Measurements from ENCODE around the gene GPHN. TPM values are rescaled to one million over a fixed set of nuclear protein-coding genes. Genes with fewer than 3 reads are reported as not detected.

Gene GPHN
- polyA plus RNA-seq, 1 of the 3 experiments (the other 2 are of a cell fraction): 6.9 TPM

DNA sequence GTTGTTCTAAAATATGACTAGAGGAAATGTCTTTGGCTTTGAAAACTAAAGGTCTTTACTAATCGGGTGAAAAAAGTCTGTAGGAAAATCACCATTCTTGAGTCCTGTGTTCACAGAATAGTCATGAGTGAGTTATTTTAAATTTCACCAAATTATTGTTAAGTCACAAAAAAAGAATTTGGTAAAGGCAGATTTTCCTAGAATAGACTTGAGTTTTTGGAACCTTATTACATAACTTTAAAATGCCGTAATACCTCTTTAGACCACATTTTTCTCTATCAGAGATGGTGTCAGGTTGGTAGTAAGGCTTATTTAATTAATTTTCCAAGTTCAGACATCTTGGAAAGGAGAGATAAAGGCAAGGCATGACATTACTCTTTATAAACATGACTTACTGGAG is 496.6 kb downstream of the GPHN start:
- TF ChIP-seq, protein P1, sequence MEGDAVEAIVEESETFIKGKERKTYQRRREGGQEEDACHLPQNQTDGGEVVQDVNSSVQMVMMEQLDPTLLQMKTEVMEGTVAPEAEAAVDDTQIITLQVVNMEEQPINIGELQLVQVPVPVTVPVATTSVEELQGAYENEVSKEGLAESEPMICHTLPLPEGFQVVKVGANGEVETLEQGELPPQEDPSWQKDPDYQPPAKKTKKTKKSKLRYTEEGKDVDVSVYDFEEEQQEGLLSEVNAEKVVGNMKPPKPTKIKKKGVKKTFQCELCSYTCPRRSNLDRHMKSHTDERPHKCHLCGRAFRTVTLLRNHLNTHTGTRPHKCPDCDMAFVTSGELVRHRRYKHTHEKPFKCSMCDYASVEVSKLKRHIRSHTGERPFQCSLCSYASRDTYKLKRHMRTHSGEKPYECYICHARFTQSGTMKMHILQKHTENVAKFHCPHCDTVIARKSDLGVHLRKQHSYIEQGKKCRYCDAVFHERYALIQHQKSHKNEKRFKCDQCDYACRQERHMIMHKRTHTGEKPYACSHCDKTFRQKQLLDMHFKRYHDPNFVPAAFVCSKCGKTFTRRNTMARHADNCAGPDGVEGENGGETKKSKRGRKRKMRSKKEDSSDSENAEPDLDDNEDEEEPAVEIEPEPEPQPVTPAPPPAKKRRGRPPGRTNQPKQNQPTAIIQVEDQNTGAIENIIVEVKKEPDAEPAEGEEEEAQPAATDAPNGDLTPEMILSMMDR (IDR thresholded peaks at IDR 0.05): no peak
- no peak for TF ChIP-seq FOXJ3 (CRISPR knock-in tag; IDR thresholded peaks at IDR 0.05)
- TF ChIP-seq EP300 (IDR thresholded peaks at IDR 0.05; ENCODE audit: borderline replicate concordance in 1 of 2, low read depth in 1 of 2, low read length in 1 of 2): no peak
- TF ChIP-seq EZH2phosphoT487 (IDR thresholded peaks at IDR 0.05; ENCODE audit: borderline replicate concordance, low read depth): no peak
- TF ChIP-seq SMC3 (IDR thresholded peaks at IDR 0.05; ENCODE audit: low read depth, low read length): no peak
- no peak for TF ChIP-seq CHD2 (IDR thresholded peaks at IDR 0.05; ENCODE audit: low read length, partially characterized antibody)
- TF ChIP-seq TEAD4 (IDR thresholded peaks at IDR 0.05; ENCODE audit: borderline replicate concordance, insufficient read depth): 0 out of 2 replicates have a peak, but pooled peaks have one; percentile 10
- no peaks in the 10 kb centered on the region for H3K9me3 ChIP-seq
- no peaks in the 10 kb centered on the region for H3K27me3 ChIP-seq (ENCODE audit: insufficient read depth)
- no peaks in the 10 kb centered on the region for H3K9me2 ChIP-seq
- peaks cover 0 to 10% of the 10 kb centered on the region in 2 experiments; a peak in 2 of 4 replicates for H3K4me1 ChIP-seq (ENCODE audit: control insufficient read depth in 1 of 2, insufficient read depth in 2 of 2, low read depth in 1 of 2, low read length in 1 of 2)
- H3K4me2 ChIP-seq: peak overlapping the region; percentile 22; the same call in 1 of the 2 replicates
- H3K4me3 ChIP-seq (ENCODE audit: low read depth in 2 of 2, low read length in 1 of 2): no peak overlapping the region
- CTCF ChIA-PET: no interaction called here
- 70% methylated on average over 2 of the region's 2 CpGs for WGBS (ENCODE audit: low lambda C conversion rate)
- no peak overlapping the region for H3K9ac ChIP-seq
- POLR2A ChIA-PET: no interaction called here
- H2AFZ ChIP-seq (ENCODE audit: low read depth): peak overlapping the region; percentile 53; the same call in 1 of the 2 replicates
- peaks cover 20% of the 10 kb centered on the region for H3F3A ChIP-seq (replicated peaks; ENCODE audit: insufficient read depth)
- H3K27ac ChIP-seq (ENCODE audit: low read depth in 2 of 2, low read length in 1 of 2): peak overlapping the region in 1 of 2 experiments; percentile 29; a peak in 1 of 4 replicates
- no peaks in the 10 kb centered on the region for H4K20me1 ChIP-seq (ENCODE audit: insufficient read depth)
- H3K36me3 ChIP-seq (replicated peaks in 1 of 2; ENCODE audit: control insufficient read depth in 1 of 2, insufficient read depth in 2 of 2, low read length in 1 of 2): no peaks in the 10 kb centered on the region
- no peak for DNase-seq
- no peaks in the 10 kb centered on the region for H3K79me2 ChIP-seq (ENCODE audit: insufficient read depth)

DNA sequence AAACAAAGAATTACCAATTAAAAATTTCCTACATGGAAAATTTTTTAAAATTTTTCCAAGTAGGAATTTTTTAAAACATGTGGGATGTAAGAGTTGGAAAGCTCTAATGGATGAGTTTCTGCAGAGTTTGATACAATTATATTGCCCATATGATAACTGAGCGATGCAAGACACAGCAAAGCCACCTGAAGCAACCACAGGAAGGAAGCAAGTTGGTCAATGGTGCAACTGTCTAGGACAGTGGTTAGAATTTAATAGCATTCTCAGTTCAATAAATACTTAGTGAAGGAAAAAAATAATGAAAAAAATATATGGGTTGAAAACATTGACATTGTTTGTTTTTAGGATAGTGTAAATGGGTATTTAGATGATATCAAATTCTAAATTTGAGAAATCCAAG is 502.7 kb downstream of the GPHN start:
- peaks cover 6% of the 10 kb centered on the region for H3F3A ChIP-seq (replicated peaks; ENCODE audit: insufficient read depth)
- H3K79me2 ChIP-seq (ENCODE audit: insufficient read depth): no peaks in the 10 kb centered on the region
- H3K4me3 ChIP-seq (ENCODE audit: low read depth in 2 of 2, low read length in 1 of 2): no peak overlapping the region
- no peaks in the 10 kb centered on the region for H3K27me3 ChIP-seq (ENCODE audit: insufficient read depth)
- no peaks in the 10 kb centered on the region for H4K20me1 ChIP-seq (ENCODE audit: insufficient read depth)
- 100% methylated on average over 1 of the region's 1 CpG for WGBS (ENCODE audit: low lambda C conversion rate)
- H3K4me2 ChIP-seq: no peak overlapping the region
- H2AFZ ChIP-seq (ENCODE audit: low read depth): no peak overlapping the region
- DNase-seq: no peak
- no peak overlapping the region for H3K27ac ChIP-seq (ENCODE audit: low read depth in 2 of 2, low read length in 1 of 2)
- H3K9ac ChIP-seq: no peak overlapping the region
- no peaks in the 10 kb centered on the region for H3K9me3 ChIP-seq
- H3K36me3 ChIP-seq (replicated peaks in 1 of 2; ENCODE audit: control insufficient read depth in 1 of 2, insufficient read depth in 2 of 2, low read length in 1 of 2): no peaks in the 10 kb centered on the region
- H3K9me2 ChIP-seq: no peaks in the 10 kb centered on the region
- H3K4me1 ChIP-seq (ENCODE audit: control insufficient read depth in 1 of 2, insufficient read depth in 2 of 2, low read depth in 1 of 2, low read length in 1 of 2): no peaks in the 10 kb centered on the region
- ChIA-PET POLR2A (no interaction called here), CTCF (no interaction called here)
- no peak for TF ChIP-seq EP300 (IDR thresholded peaks at IDR 0.05; ENCODE audit: borderline replicate concordance in 1 of 2, low read depth in 1 of 2, low read length in 1 of 2)
- TF ChIP-seq NRF1 (IDR thresholded peaks at IDR 0.05; ENCODE audit: low read depth, low read length): no peak
- no peak for TF ChIP-seq RFX5 (IDR thresholded peaks at IDR 0.05; ENCODE audit: low read length)

DNA sequence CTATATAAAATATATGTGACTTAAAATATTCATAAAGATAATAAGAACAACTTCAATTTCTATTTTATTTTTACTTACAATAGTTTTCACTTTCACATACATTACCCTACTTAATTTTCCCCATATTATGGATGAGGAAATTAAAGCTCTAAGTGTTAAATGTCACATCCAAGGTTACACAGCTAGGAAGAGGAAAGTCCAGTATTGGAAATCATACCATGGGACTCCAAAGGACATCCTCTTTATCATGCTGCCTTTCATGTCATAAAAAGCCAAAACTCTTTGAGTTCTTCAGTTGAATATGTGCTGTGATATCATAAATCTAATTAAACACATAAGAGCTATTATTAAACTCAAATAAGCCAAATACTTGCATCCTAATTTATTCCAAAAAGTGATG is 508.9 kb downstream of the GPHN start:
- Histone ChIP-seq H3K27me3 (ENCODE audit: insufficient read depth) (no peaks in the 10 kb centered on the region), H3K4me3 (ENCODE audit: low read depth in 2 of 2, low read length in 1 of 2) (no peak overlapping the region), H4K20me1 (ENCODE audit: insufficient read depth) (no peaks in the 10 kb centered on the region), H2AFZ (ENCODE audit: low read depth) (no peak overlapping the region), H3K79me2 (ENCODE audit: insufficient read depth) (no peaks in the 10 kb centered on the region), H3K4me1 (ENCODE audit: control insufficient read depth in 1 of 2, insufficient read depth in 2 of 2, low read depth in 1 of 2, low read length in 1 of 2) (no peaks in the 10 kb centered on the region), H3K9me2 (no peaks in the 10 kb centered on the region), H3K4me2 (no peak overlapping the region), H3K27ac (ENCODE audit: low read depth in 2 of 2, low read length in 1 of 2) (no peak overlapping the region), H3K9me3 (no peaks in the 10 kb centered on the region), H3K9ac (no peak overlapping the region), H3K36me3 (replicated peaks in 1 of 2; ENCODE audit: control insufficient read depth in 1 of 2, insufficient read depth in 2 of 2, low read length in 1 of 2) (no peaks in the 10 kb centered on the region), H3F3A (replicated peaks; ENCODE audit: insufficient read depth) (no peaks in the 10 kb centered on the region)
- ChIA-PET CTCF (interaction anchor here (0.6 kb wide), 1 partner anchor 37 kb away, joined by 4 read pairs; no protein-coding TSS in a partner anchor), POLR2A (no interaction called here)
- no peak for DNase-seq
- TF ChIP-seq NRF1 (IDR thresholded peaks at IDR 0.05; ENCODE audit: low read depth, low read length) (no peak), RAD21 (IDR thresholded peaks at IDR 0.05; ENCODE audit: low read length) (no peak), IRF3 (IDR thresholded peaks at IDR 0.05; ENCODE audit: low read depth, low read length) (no peak), GABPA (IDR thresholded peaks at IDR 0.05; ENCODE audit: low read depth) (no peak), MXI1 (IDR thresholded peaks at IDR 0.05; ENCODE audit: low read depth, low read length) (no peak), NFIC (IDR thresholded peaks at IDR 0.05; ENCODE audit: borderline replicate concordance) (no peak), REST (IDR thresholded peaks at IDR 0.05; ENCODE audit: low read depth, low read length) (no peak), MEF2A (IDR thresholded peaks at IDR 0.05; ENCODE audit: borderline replicate concordance, low read depth) (no peak)

Data from SK-N-SH (cell line).